NCI-H526 treated with DMSO at 0.1 percent for 48 hours (cell line): Measurements from ENCODE around the gene OGFOD3.
"Not testable (repeated sequence)": the region's sequence is repeated elsewhere in the genome, so short reads cannot be mapped to it uniquely, and the experiment has no call there.

Experiments used
- DNase-seq: peaks from one replicate; lab custom pipeline; 2025; lab: John Stamatoyannopoulos, UW

Gene OGFOD3

GRCh38 chr17:82373072-82373452 lies 45.3 kb downstream of the OGFOD3 start:
- DNase-seq: not testable (repeated sequence)

DNA sequence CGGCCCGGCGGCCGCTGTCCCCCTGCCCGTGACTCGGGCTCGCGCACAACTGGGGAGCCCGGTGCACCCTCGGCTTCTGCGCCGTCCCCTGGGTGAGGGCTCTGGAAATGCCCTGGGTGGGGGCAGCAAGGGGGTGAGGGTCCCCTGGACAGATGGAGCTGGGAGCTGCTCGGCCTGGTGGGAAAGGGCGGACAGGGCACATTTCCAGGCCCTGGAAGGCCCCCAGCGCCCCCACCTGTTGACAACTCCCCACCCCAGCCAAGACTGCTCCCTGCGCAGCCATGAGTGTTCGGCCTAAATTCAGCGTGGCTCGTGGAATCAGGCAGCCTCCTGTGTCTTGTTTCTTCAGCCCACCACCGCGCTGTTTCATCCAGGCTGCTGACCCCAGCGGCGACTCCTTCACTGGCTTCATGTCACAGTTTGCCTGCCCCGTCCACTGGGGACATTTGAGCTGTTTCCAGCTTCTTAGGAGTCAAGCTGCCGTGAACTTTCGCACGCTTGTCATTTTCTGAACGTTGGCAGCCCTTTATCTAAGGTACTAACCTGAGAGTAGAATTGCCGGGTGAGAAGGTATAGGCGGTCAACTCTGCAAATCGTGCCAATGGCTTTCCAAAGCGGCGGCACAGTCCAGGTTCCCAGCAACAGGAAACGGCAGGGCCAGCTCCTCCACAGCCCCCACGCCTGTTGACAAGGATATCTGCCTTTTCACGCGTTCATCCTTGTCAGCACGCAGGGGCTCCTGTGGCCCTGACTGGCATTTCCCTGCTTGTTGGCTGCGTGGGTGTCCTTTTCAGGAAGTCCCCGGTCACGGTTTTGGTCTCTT lies 45.9 kb downstream of the OGFOD3 start:
- DNase-seq: no peak

GRCh38 chr17:82371333-82372248 lies 46.8 kb downstream of the OGFOD3 start, which contains the start of gene UTS2R:
TSS of gene UTS2R (plus strand) at chr17:82371765. CDS start at chr17:82374325, 2,560 bp downstream.
- no peak for DNase-seq

DNA sequence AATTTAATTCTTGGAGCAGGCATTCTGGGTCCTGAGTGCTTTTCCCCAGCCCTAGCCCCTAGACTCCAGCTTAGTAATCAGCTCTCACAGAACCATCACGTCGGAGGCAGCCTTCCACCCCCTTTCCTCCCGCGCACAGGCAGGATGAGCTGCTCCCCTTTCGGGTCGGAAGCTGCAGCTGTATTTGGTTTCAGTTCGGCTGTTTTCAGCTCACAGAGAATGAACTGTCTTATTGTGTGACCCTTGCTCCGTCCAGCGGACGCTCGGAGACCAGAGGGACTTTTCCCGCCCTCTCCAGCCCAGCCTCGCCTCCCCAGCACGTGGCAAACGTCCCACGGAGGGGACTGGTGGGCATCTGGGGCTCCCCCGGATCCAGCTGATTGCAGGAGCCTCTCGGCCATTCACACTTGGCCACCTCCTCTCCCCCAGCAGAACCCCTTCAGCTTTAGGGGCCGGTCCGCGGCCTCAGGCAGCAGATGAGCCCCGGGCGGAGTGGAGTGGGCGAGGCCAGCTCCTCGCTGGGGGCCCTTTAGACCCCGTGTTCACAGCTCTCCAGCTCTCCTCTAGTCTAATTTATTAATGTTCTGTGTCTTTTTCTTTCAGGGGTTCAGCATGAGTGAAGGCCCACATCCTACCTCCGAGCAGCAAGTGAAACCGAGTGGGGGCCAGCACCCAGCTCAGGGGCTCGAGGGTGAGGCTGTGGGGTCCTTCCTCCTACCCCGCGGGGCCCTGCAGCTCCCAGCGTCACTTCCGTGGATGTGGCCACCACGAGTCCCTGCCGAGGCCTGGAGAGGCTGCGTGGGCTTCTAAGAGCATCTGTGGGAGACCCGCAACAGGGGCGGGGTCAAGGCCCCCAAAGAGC lies 47.7 kb downstream of the OGFOD3 start:
- no peak for DNase-seq

GRCh38 chr17:82369211-82369610 lies 49.2 kb downstream of the OGFOD3 start:
- no peak for DNase-seq

GRCh38 chr17:82367724-82368524 lies 50.5 kb downstream of the OGFOD3 start:
- no peak for DNase-seq

DNA sequence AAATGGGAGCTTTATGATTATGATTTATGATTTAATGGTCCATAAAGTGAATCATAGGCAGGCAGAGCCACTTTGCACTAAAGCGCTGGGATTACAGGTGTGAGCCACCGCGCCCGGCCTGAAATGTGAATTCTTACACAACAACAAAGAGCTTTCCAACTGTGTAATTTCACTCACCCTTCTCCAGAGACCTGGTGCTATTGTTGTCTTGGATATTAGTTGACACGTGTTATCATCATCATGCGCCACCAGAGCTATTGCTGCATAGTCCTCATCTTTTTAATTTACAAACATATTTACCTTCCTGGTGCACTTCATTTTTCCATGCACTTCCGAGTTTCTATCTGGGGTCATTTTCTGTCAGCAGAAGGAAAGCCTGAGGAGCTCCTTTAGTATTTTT lies 51.6 kb downstream of the OGFOD3 start:
- DNase-seq: no peak

DNA sequence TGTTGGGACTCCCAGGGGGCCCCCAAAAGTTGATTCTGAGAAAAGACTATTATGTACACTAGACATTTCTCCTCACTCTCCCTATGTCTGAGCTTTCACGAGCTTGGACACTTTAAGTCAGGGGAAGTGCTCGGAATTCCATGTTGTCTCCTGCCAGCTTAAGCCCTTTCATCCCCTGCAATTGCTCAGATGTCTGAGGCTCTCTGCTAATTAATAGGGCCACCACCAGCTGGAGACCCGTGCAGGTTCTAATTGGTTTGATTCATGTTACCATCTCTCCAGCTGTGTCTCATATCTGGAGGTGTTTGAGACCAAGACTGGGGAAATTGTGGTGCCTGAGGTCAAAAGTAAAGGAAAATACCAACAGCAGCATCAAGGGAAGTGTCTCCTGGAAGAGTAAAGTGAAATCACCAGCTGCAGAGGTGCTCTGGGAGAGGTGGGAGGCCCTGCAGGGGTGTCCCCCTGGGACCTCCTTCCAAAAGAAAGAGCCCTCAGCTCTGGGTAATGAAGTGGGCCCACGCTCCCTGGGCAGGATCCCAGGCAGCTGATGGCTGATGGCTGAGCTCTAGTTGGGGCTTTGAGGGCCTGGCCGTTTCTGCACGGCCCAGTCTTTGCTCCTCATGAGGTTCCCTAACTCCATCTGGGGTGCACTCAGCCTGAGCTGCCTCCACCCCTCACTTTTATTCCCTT lies 52.6 kb downstream of the OGFOD3 start:
- no peak for DNase-seq

- DNase-seq: no peak
Measured at GRCh38 chr17:82361885-82362633, 56.3 kb downstream of the OGFOD3 start.

GRCh38 chr17:82359451-82360074 lies 58.8 kb downstream of the OGFOD3 start:
- not testable (repeated sequence) for DNase-seq

DNA sequence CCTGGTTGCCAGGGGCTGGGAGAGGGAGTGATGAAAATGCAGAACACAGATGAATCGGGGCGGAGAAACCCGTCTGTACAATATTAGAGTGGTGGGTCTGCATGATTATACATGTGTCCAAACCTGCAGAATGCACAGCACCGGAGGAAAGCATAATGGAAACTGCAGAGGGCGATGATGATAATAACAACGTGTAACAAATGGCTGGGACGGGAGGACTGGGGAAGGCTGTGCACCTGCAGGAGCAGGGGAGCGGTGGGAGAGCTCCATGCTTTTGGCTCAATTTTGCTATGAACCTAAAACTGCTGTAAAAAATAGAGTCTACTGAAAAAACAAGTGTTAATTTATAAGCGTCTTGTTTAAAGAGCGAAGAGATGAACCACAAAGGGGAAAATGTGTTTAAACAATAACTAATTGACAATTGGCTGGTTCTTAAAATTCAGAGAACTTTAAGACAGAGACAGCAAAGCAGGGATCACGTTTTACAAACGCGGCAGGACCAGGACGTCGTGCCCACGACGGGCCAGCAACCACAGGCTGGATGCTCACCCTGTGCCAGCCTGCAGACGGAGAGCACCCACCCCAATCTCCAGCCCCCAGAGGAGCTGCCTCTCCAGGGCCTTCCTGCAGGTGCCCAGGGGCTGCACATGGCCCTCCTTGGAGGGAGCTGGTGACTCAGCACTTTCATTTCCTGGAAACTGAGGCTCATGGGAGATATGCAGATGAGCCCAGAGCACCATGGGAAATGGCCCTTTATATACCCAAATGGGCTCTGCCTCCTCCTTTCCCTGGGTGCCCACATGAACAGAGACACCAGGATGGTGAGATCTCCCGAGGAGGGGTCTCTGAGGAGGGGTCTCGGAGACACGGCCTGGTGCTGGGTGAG lies 59.7 kb downstream of the OGFOD3 start, which contains the start of gene TEX19:
Gene TEX19, plus strand, starts transcription at position 783 of the 886 bp plus-strand sequence. CDS start 2,904 bp downstream, outside the sequence.
- DNase-seq: peak; percentile 42

DNA sequence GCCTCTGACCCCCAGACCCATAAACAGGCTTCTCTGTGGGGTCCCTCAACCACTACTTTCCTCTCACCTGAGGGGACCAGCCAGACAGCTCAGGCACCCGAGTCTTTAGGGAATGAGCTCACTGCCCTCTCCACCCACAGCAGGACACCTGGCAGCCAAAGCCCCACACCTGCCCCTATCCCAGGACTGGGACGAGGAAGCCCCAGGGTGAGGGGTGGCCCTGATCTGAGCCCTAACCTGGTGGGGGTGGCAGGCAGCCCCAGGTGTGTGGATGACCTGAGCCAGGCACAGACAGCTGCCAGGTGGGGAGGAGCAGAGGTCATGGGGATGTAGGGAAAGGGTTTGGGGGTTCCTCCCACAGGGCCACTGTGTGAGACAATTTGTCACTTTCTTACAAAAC lies 61.0 kb downstream of the OGFOD3 start:
- no peak for DNase-seq

GRCh38 chr17:82356845-82357355 lies 61.5 kb downstream of the OGFOD3 start:
- peak; percentile 30 for DNase-seq

DNA sequence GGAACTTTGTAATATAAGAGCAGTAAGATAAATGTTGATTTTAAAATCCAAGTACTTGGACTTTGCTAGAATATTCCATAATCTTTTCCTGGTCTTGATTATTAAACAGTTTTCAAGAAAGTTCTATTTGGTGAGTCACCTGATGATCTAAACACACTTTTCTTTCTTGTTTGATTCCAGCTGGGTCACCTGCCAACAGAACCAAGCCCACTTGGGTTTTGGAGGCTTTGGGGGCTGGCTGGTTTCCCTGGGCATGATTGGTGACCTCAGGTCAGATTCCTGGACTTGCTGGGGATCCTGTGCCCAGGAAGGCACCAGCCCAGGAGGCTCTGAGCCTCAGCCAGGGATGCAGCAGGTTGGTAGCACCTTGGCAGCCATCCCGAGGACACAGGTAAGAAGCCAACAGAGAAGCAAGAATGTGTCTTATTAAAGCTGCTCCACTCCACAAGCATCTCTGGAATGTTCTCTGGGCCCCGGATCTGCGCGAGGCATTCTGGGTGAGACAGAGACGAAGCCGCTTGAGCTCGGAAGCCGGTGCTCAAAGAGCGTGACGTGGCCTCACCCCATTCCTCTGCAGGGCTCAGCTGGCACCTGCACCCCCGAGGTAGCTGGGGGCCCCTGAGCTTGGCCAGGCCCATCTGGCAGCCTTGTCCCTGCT lies 62.5 kb downstream of the OGFOD3 start:
- DNase-seq: no peak

DNA sequence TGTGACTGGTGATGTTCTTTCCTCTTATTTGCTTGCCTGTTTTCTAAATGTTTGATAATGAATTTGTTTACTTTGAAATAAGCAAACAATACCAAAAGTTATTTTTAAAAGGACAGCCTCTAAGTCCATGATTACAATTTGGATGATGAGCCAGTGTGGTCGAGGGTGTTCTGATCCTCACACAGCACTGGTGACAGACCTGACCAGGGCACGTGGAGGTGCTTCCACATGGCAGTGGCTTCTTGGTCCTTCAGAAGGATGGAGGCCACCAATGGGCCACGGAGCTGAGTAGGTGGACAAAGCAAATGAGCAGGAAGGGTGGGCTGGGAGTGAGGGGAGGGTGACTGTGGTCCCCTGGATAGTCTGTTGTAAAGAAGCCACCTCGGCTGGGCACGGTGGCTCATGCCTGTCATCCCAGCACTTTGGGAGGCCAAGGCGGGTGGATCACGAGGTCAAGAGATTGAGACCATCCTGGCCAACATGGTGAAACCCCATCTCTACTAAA lies 63.5 kb downstream of the OGFOD3 start:
- DNase-seq: no peak

- DNase-seq: no peak
Measured at GRCh38 chr17:82353484-82353883, 64.9 kb downstream of the OGFOD3 start.
